ENCODE data around the gene WNT9A. TPM values are rescaled to one million over a fixed set of nuclear protein-coding genes. Genes with fewer than 3 reads are reported as not detected.

WNT9A gene
- total and polyA plus RNA-seq, 3 experiments from 2014 or later: 0.07 to 0.13 TPM; not detected in 1

DNA sequence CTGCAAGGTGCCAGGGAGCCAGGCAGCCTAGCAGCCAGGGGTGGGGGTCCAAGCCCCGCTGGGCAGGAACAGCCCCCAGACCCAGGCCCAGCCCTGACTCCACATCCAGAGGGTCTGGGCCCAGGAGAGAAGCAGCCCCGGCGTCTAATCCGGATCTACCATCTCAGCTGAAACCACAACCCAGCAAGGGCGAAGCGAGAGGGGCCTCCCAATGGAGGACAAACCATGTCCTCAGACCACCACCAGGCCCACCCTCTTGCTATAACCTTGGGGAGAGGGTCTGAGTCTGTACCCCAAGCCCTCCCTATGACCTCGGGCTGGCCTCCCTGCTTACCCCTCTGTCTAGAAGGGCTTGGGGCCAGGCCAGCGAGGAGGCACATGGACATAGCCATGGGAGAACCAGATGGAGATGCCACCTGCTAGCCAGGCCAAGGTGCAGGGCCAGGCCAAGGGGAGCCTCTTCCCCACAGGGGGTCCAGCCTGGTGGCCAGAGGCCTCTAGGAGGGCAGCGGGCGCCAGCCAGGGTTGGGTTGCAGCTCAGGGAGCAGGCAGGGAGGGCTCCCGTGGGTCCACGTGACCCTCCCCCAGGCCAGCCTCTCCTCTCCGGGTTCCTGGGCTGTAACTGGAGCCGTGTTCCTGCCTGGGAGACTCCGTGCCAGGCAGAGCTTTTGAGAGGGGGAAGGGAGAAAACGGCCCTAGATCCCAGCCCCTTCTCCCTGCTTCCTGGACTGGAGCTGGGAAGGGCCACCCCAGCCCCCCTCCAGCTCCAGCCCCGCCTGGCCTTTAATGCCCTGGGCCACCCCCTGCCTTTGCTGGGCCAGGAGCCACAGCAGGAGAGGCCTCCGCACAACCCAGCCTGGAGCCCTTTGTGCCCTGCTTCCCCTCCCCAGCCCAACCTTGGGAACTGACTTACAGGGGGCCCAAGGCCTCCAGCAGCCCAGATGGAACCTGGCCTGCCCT, 2.5 kb downstream of the WNT9A start:
- ChIA-PET POLR2A (interaction anchor here (0.8 kb wide), 1 partner anchor 179 kb away, joined by 3 read pairs; no protein-coding TSS in a partner anchor), CTCF (interaction anchor here (0.5 to 3.9 kb wide), 6 partner anchors 14 to 186 kb away, joined by 3 to 27 read pairs (median 3); no protein-coding TSS in a partner anchor)
- no peak overlapping the region for H3K4me3 ChIP-seq (ENCODE audit: low read length)
- no peaks in the 10 kb centered on the region for H3K9me3 Mint-ChIP-seq
- no peaks in the 10 kb centered on the region for H3K36me3 Mint-ChIP-seq
- peak in 1 of 5 donors; percentile 45 for DNase-seq
- H3K27me3 Mint-ChIP-seq: peaks cover 10 to 26% of the 10 kb centered on the region in 2 donors
- peaks cover 6% of the 10 kb centered on the region for H3K4me1 ChIP-seq (ENCODE audit: insufficient read depth, low read length)
- H3K36me3 ChIP-seq (ENCODE audit: insufficient read depth, low read length): no peaks in the 10 kb centered on the region
- H3K4me1 Mint-ChIP-seq: peaks cover 6 to 16% (median 10%) of the 10 kb centered on the region in 3 donors
- peak overlapping the region in 2 of 7 donors; percentile 18 to 70 for H3K4me3 Mint-ChIP-seq
- no peaks in the 10 kb centered on the region for H3K9me3 ChIP-seq (ENCODE audit: low read length)
- H3K27ac ChIP-seq (ENCODE audit: low read depth, low read length): no peak overlapping the region
- no peak overlapping the region for H3K27ac Mint-ChIP-seq
- H3K27me3 ChIP-seq (ENCODE audit: insufficient read depth, low read length, poor library complexity, severe bottlenecking): peaks cover 11% of the 10 kb centered on the region

GRCh38 chr1:227944090-227944930, 3.4 kb downstream of the WNT9A start:
- ChIA-PET CTCF (interaction anchor here (1.0 kb wide), 1 partner anchor 182 kb away, joined by 3 read pairs; no protein-coding TSS in a partner anchor), POLR2A (no interaction called here)
- peaks cover 10 to 26% of the 10 kb centered on the region in 2 donors for H3K27me3 Mint-ChIP-seq
- Histone ChIP-seq H3K27me3 (ENCODE audit: insufficient read depth, low read length, poor library complexity, severe bottlenecking) (peaks cover 11% of the 10 kb centered on the region), H3K4me1 (ENCODE audit: insufficient read depth, low read length) (peaks cover 6% of the 10 kb centered on the region), H3K4me3 (ENCODE audit: low read length) (no peak overlapping the region), H3K9me3 (ENCODE audit: low read length) (no peaks in the 10 kb centered on the region), H3K36me3 (ENCODE audit: insufficient read depth, low read length) (no peaks in the 10 kb centered on the region), H3K27ac (ENCODE audit: low read depth, low read length) (no peak overlapping the region)
- H3K4me3 Mint-ChIP-seq: peak overlapping the region in 1 of 7 donors; percentile 68
- no peaks in the 10 kb centered on the region for H3K9me3 Mint-ChIP-seq
- no peak overlapping the region for H3K27ac Mint-ChIP-seq
- DNase-seq: peak in 1 of 5 donors; percentile 35
- peaks cover 6 to 16% (median 10%) of the 10 kb centered on the region in 3 donors for H3K4me1 Mint-ChIP-seq
- H3K36me3 Mint-ChIP-seq: no peaks in the 10 kb centered on the region

DNA sequence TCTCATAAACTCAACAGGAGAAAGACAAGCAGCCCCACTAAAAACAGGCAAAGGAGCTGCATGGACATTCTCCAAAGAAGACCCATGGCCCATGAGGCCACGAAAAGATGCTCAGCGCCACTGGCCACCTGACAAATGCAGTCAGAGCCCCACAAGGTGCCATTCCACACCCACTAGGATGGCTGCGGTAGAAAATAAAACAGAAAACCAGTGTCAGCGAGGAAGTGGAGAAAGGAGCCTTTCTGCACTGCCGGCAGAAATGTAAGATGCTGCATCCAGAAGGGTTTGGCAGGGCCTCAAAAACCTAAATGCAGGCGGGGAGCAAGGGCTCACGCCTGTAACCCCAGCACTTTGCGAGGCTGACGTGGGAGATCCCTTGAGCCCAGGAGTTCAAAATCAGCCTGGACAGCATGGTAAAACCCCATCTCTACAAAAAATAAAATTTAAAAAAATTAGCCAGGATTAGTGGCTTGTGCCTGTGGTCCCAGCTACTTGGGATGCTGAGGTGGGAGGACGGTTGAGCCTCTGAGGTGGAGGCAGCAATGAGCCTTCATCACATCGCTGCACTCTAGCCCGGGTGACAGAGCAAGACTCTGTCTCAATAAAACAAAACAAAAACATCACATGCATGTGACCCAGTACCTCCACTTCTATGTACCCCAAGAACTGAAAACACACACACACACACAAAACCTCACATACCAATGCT, 4.2 kb downstream of the WNT9A start:
- Histone ChIP-seq H3K4me3 (ENCODE audit: low read length) (no peak overlapping the region), H3K4me1 (ENCODE audit: insufficient read depth, low read length) (peaks cover 4% of the 10 kb centered on the region), H3K9me3 (ENCODE audit: low read length) (no peaks in the 10 kb centered on the region), H3K27me3 (ENCODE audit: insufficient read depth, low read length, poor library complexity, severe bottlenecking) (peaks cover 8% of the 10 kb centered on the region), H3K27ac (ENCODE audit: low read depth, low read length) (no peak overlapping the region), H3K36me3 (ENCODE audit: insufficient read depth, low read length) (no peaks in the 10 kb centered on the region)
- CTCF ChIA-PET: interaction anchor here (1.0 to 1.9 kb wide), 2 partner anchors 177 to 181 kb away, joined by 3 to 5 read pairs; no protein-coding TSS in a partner anchor
- Mint-ChIP-seq H3K36me3 (no peaks in the 10 kb centered on the region), H3K27ac (no peak overlapping the region), H3K27me3 (peaks cover 7 to 20% of the 10 kb centered on the region in 2 donors), H3K4me1 (peaks cover 6 to 14% (median 9%) of the 10 kb centered on the region in 3 donors), H3K4me3 (peak overlapping the region in 1 of 7 donors; percentile 68), H3K9me3 (no peaks in the 10 kb centered on the region)
- POLR2A ChIA-PET: no interaction called here
- peak in 1 of 5 donors; percentile 20 for DNase-seq

GRCh38 chr1:227942716-227943261, 4.9 kb downstream of the WNT9A start:
- Mint-ChIP-seq H3K4me1 (peaks cover 6 to 11% (median 7%) of the 10 kb centered on the region in 3 donors), H3K4me3 (no peak overlapping the region), H3K9me3 (no peaks in the 10 kb centered on the region), H3K27ac (no peak overlapping the region), H3K27me3 (peaks cover 4 to 17% of the 10 kb centered on the region in 2 donors), H3K36me3 (no peaks in the 10 kb centered on the region)
- H3K4me3 ChIP-seq (ENCODE audit: low read length): no peak overlapping the region
- no peak overlapping the region for H3K27ac ChIP-seq (ENCODE audit: low read depth, low read length)
- no peaks in the 10 kb centered on the region for H3K9me3 ChIP-seq (ENCODE audit: low read length)
- ChIA-PET CTCF (interaction anchor here (1.9 kb wide), 1 partner anchor 176 kb away, joined by 5 read pairs; no protein-coding TSS in a partner anchor), POLR2A (no interaction called here)
- H3K27me3 ChIP-seq (ENCODE audit: insufficient read depth, low read length, poor library complexity, severe bottlenecking): peaks cover 4% of the 10 kb centered on the region
- DNase-seq: peak in 1 of 5 donors; percentile 31
- H3K36me3 ChIP-seq (ENCODE audit: insufficient read depth, low read length): no peaks in the 10 kb centered on the region
- no peaks in the 10 kb centered on the region for H3K4me1 ChIP-seq (ENCODE audit: insufficient read depth, low read length)

GRCh38 chr1:227942021-227942715, 5.6 kb downstream of the WNT9A start:
- Histone ChIP-seq H3K36me3 (ENCODE audit: insufficient read depth, low read length) (no peaks in the 10 kb centered on the region), H3K4me1 (ENCODE audit: insufficient read depth, low read length) (no peaks in the 10 kb centered on the region), H3K27ac (ENCODE audit: low read depth, low read length) (no peak overlapping the region), H3K4me3 (ENCODE audit: low read length) (no peak overlapping the region), H3K9me3 (ENCODE audit: low read length) (no peaks in the 10 kb centered on the region), H3K27me3 (ENCODE audit: insufficient read depth, low read length, poor library complexity, severe bottlenecking) (peaks cover 4% of the 10 kb centered on the region)
- peaks cover 6 to 9% (median 9%) of the 10 kb centered on the region in 3 donors for H3K4me1 Mint-ChIP-seq
- H3K36me3 Mint-ChIP-seq: no peaks in the 10 kb centered on the region
- ChIA-PET POLR2A (no interaction called here), CTCF (interaction anchor here (1.9 kb wide), 1 partner anchor 176 kb away, joined by 5 read pairs; no protein-coding TSS in a partner anchor)
- peaks cover 4 to 15% of the 10 kb centered on the region in 2 donors for H3K27me3 Mint-ChIP-seq
- H3K4me3 Mint-ChIP-seq: no peak overlapping the region
- no peak overlapping the region for H3K27ac Mint-ChIP-seq
- no peaks in the 10 kb centered on the region for H3K9me3 Mint-ChIP-seq
- peak in 1 of 5 donors; percentile 31 for DNase-seq

DNA sequence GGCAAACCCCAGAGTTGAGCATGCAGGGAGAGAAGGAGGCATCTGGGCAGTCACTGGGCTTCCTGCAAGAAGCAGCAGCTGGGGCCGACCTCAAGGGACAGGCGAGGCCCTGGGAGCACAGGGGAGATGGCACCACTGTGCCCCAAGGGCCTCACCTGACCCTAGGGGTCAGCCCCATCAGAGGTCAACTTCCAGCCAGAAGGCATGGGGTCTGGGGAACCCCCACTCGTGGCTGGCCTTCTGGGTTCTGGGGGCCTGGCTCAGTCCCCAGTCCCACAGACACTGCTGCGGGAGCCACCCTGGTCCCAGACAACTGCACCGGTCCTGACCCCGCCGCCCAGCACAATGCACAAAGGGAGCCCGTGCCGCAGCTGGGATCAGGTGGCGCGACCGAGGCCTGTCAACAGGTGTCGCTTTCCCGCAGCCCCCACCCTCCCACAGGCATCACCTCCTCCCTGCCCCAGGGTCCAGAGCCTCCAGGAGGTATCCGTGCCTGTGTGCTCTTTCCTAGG, 6.2 kb downstream of the WNT9A start:
- ChIA-PET CTCF (no interaction called here), POLR2A (no interaction called here)
- Histone ChIP-seq H3K27ac (ENCODE audit: low read depth, low read length) (no peak overlapping the region), H3K36me3 (ENCODE audit: insufficient read depth, low read length) (no peaks in the 10 kb centered on the region), H3K4me3 (ENCODE audit: low read length) (no peak overlapping the region), H3K9me3 (ENCODE audit: low read length) (no peaks in the 10 kb centered on the region), H3K4me1 (ENCODE audit: insufficient read depth, low read length) (no peaks in the 10 kb centered on the region), H3K27me3 (ENCODE audit: insufficient read depth, low read length, poor library complexity, severe bottlenecking) (no peaks in the 10 kb centered on the region)
- no peaks in the 10 kb centered on the region for H3K36me3 Mint-ChIP-seq
- peaks cover 4 to 15% (median 7%) of the 10 kb centered on the region in 3 donors for H3K4me1 Mint-ChIP-seq
- no peak overlapping the region for H3K4me3 Mint-ChIP-seq
- no peak overlapping the region for H3K27ac Mint-ChIP-seq
- H3K27me3 Mint-ChIP-seq: peaks cover 4 to 14% of the 10 kb centered on the region in 2 donors
- DNase-seq: peak in 1 of 5 donors; percentile 36
- H3K9me3 Mint-ChIP-seq: no peaks in the 10 kb centered on the region
